ENCODE data around the gene ADAR.

ADAR gene

GRCh38 chr1:154607106-154607608 lies 829 bp downstream of the ADAR start:
- TF ChIP-seq CTCF (IDR thresholded peaks at IDR 0.05; ENCODE audit: control insufficient read depth, insufficient read depth, low read depth, low read length, missing control alignments), result no peak
- no peak for DNase-seq (ENCODE audit: low read depth)
- peak overlapping the region; percentile 52 for H3K4me3 ChIP-seq (ENCODE audit: control insufficient read depth, low read depth, low read length)

DNA sequence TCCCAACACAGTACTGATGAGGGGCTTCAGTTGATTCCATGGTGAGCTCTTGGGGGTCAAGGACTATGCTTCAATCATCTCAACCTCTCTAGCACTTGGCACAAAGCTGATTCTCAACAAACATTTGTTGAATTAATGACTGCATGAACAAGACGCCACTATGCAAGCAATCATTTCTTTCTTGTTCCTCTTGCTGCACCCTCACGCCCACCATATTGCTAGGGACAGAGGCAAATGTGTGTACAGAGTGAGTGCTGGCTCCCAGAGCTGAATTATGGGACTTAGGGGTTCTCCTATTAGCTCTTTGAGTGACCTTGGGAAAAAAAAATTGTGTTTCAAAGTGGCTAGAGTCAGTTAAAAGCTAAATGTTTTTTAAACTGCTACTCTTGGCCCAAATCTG lies 2.5 kb downstream of the ADAR start:
- no peak for TF ChIP-seq CTCF (IDR thresholded peaks at IDR 0.05; ENCODE audit: control insufficient read depth, insufficient read depth, low read depth, low read length, missing control alignments)
- DNase-seq (ENCODE audit: low read depth), result no peak
- no peak overlapping the region for H3K4me3 ChIP-seq (ENCODE audit: control insufficient read depth, low read depth, low read length)

GRCh38 chr1:154603317-154603716 lies 4.7 kb downstream of the ADAR start:
- H3K4me3 ChIP-seq (ENCODE audit: control insufficient read depth, low read depth, low read length), result no peak overlapping the region
- no peak for DNase-seq (ENCODE audit: low read depth)
- TF ChIP-seq CTCF (IDR thresholded peaks at IDR 0.05; ENCODE audit: control insufficient read depth, insufficient read depth, low read depth, low read length, missing control alignments), result no peak

- DNase-seq (ENCODE audit: low read depth), result no peak
- no peak overlapping the region for H3K4me3 ChIP-seq (ENCODE audit: control insufficient read depth, low read depth, low read length)
- TF ChIP-seq CTCF (IDR thresholded peaks at IDR 0.05; ENCODE audit: control insufficient read depth, insufficient read depth, low read depth, low read length, missing control alignments), result no peak
Observed at GRCh38 chr1:154599658-154600057, 8.3 kb downstream of the ADAR start.

DNA sequence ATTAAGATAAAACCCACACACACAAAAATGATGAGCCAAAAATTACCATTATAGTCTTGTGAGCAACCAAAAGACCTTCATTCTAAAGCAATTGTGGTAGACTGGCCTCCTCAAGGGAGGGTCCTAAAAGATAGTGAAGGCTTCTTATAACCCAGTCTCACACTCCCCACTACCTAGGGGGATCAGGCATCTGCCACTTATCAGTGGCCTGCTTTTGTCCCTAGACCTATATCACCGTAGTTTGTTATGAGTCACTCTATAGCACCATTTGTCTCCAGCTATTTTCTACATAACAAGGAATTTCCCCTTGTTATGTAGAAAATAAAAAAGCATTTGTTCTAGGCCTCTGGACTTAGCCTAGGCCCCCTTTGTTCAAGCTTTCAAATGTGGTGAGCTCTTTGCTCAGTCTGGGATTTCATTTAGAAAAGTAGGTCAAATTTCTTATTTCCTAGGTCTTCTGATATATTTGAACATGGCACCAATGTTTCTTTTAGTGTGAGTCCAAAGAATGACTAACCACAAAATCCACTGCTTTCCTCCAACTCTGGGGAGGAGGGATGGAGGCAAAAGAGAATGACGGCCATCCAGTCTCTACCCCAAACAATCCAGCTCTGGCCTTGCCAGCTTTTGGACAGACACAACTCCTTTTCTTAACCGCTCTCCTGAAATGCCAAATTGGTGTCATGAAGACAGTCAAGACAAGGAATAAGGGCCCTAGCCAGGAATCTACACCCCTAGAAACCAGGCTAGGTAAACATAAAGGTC lies 8.9 kb downstream of the ADAR start:
- no peak for DNase-seq (ENCODE audit: low read depth)
- no peak for TF ChIP-seq CTCF (IDR thresholded peaks at IDR 0.05; ENCODE audit: control insufficient read depth, insufficient read depth, low read depth, low read length, missing control alignments)
- H3K4me3 ChIP-seq (ENCODE audit: control insufficient read depth, low read depth, low read length), result no peak overlapping the region

GRCh38 chr1:154595621-154596020 lies 12.4 kb downstream of the ADAR start:
- no peak for TF ChIP-seq CTCF (IDR thresholded peaks at IDR 0.05; ENCODE audit: control insufficient read depth, insufficient read depth, low read depth, low read length, missing control alignments)
- DNase-seq (ENCODE audit: low read depth), result no peak
- no peak overlapping the region for H3K4me3 ChIP-seq (ENCODE audit: control insufficient read depth, low read depth, low read length)

Measured in AG09309 (cell line).